ENCODE data around the gene MKRN3.
"Not testable (repeated sequence)": the region's sequence is repeated elsewhere in the genome, so short reads cannot be mapped to it uniquely, and the experiment has no call there.

The MKRN3 gene

GRCh38 chr15:23594252-23594770 lies 28.8 kb downstream of the MKRN3 start:
- DNase-seq: no peak

- DNase-seq: no peak
Observed at GRCh38 chr15:23595368-23595767, 29.9 kb downstream of the MKRN3 start.

GRCh38 chr15:23596736-23597135 lies 31.3 kb downstream of the MKRN3 start:
- no peak for DNase-seq

GRCh38 chr15:23597278-23597677 lies 31.8 kb downstream of the MKRN3 start:
- not testable (repeated sequence) for DNase-seq

GRCh38 chr15:23599053-23599452 lies 33.6 kb downstream of the MKRN3 start:
- DNase-seq: no peak

GRCh38 chr15:23602124-23602523 lies 36.6 kb downstream of the MKRN3 start:
- no peak for DNase-seq

GRCh38 chr15:23606226-23606625 lies 40.8 kb downstream of the MKRN3 start:
- no peak for DNase-seq

- DNase-seq: no peak
Observed at GRCh38 chr15:23616536-23616935, 51.1 kb downstream of the MKRN3 start.

Data from activated CD4-positive, CD25-positive, alpha-beta regulatory T cell treated with anti-CD3 and anti-CD28 coated beads, Interleukin-2, amount 50 U/mL, for 72 hours (primary cell).